ENCODE data around the gene PTCHD1.

The PTCHD1 gene

DNA sequence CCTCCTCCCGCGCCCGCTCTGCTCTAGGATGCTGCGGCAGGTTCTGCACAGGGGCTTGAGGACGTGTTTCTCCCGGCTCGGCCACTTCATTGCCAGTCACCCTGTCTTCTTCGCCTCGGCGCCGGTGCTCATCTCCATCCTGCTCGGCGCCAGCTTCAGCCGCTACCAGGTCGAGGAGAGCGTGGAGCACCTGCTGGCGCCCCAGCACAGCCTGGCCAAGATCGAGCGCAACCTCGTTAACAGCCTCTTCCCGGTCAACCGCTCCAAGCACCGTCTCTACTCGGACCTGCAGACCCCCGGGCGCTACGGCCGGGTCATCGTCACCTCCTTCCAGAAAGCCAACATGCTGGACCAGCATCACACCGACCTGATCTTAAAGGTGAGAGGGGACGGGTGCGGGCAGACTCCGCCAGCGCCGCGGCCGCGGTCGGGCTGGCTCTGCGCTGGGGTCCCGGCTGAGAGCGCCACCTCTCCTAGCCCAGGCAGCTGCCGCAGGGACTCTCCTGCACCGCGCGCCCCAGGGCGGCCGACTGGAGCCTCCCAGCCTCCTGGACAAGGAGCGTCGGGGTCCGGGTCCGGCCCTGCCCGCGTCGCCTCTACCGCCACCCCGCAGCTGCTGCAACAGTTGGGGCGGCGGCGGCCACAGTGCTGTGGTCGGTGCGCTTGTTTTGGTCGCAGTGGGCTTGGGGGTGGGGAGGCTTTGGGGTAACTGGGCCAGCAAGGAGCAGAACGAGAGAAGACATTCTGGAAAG lies at the start of gene PTCHD1:
Gene PTCHD1, plus strand, starts transcription at position 2 of the 752 bp plus-strand sequence. Its CDS starts 27 bp downstream, at position 29.
- peak; percentile 2 for DNase-seq

DNA sequence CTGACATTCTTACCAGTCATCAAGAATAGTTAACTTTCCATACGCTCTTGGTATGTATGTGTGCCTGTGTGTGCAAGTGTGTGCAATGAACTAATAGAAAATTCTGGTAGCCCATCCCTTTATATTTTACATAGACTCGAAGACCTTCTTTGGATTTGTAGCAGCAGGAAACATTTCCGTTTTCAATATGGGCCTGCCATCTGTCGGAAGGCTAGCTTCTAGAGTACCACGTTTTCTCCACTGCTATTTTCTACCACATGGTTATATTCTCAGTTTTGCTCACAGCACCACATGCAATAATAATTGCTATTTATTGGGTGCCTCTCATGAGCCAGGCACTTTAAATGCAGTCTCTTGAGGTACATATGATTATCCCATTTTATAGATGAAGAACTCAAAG lies 47.9 kb upstream of the PTCHD1 start:
- no peak for DNase-seq

DNA sequence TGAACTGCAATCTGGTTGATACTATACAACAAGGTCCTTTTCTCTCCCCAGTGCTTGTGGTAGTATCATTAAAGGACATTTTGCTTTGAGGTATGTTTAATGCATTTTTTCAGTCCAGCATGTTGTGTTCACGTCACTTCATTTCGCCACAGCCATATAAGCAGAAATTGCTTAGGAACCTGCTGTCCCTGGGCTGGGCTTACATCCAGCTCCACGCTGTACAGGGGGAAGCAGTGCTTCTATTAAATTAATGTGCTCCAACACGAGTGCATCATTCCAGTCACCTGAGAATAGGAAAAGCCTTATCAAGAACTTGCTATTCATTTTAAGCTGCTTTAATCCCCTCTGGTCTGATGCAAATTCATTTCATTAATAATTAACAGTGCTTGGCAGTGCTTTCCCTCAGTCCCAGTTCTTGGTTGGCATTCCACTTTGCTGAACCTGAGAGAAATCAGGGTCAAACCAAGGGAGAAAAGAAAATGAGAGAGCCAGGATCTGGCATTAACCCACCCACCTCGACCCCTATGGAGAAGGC lies 47.4 kb upstream of the PTCHD1 start:
- no peak for DNase-seq

DNA sequence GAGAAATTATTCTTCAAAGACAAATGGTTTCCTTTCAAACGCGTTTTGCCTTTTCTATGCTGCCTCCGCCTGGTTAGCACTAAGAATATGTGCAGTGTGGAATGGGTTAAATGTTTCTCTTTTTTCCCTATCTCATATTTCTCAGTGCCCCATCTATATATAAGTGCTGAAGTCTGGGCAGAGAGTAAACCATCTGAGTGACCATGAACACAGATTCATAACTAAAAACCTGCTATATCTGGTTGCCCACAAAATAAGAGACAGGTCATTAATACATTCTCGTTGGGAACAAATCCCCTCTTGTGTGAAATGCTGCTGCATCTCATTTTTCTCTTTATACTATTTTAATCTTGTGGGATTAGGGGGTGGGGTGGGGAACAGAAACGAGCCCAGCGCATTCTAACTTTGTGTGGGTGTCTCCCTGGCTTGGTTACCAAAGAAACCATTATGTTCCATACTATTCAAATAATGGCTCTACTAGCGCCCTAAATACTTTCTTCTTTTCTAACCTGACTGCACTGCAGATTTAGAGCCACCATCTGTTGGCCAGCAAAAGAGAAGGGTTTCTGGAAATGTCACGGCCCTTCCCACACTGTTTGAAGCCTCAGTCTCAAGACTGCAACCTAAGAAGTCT lies 42.2 kb upstream of the PTCHD1 start:
- DNase-seq, result no peak

DNA sequence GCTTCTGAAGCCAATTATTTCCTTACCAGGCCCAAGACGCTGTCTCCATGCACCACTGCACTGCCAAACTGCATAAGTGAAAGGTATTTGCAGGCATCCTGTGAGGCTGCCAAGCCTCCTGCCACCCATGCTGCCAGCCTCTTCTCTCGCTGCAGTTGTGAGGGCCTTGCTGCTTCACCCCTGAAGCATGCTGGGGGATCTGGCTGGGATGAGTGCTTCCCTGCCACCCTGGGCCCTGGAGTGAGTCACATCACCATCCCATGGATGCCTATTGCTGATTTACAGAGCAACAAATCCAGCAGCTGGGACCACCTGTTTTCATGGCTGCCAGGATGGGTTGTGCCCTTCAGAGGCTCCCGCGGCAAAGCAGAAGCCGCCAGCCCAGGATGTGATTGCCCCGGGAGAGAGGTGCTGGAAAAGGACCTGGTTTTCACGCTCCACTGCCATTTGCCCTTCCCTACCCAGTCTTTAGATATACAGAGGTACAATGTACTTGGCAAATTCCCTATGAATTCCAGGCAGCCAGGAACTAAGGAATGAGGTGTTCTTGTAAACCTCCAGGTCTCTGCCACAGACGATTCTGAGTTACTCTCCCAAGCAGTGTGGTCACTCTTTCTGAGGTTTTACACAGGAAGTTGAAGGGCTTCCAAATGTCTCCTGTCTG lies 41.5 kb upstream of the PTCHD1 start:
- no peak for DNase-seq

DNA sequence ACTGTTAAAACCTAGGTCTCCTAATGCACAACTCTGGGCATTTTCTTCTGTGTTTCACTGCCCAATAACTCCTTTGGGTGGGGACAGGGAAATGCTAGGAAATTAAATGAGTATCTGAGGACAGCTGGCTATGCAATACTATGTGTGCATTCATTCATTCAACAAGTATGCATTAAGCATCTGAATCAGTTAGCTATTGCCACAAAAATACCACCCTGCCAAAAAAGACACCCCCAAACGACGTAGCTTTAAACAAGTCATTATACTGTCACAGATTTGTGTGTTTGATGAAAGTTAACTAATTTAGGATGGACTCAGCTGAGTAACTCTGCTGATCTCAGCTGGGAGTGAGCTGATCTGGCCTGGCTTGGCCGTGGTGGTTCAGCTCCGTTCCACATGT lies 29.8 kb upstream of the PTCHD1 start:
- no peak for DNase-seq

DNA sequence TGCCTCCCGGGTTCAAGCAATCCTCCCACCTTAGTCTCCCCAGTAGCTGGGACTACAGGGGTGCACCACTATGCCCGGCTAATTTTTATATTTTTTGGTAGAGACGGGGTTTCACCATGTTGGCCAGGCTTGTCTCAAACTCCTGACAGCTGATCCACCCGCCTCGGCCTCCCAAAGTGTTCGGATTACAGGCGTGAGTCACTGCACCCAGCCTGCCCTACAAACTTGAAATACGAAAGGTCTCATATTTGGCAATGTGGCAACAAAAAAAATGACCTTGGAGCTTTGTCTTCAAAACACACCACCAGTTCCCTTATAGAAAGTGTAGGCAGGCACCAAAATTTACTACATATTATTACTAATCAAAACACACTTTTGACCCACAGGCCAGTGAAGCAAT lies 22.9 kb upstream of the PTCHD1 start:
- DNase-seq, result no peak

DNA sequence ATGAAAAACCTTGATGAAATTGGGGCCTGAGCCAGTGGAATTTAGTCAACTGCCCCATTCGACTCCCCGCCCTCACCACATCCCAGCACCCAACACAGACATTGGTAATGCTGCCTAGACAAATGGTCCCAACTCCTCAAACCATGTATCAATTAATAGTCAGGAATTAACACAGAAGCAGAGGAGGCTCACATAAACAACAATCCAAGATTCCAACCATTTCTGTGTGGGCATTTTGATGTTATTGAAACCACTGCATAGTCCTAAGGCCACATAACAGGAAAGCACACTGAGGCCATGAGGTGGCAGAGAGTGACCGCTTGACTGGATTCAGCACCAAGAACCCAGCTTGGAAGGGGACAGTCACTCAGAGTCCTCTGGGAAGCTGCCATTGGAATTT lies 22.5 kb upstream of the PTCHD1 start:
- DNase-seq, result no peak

DNA sequence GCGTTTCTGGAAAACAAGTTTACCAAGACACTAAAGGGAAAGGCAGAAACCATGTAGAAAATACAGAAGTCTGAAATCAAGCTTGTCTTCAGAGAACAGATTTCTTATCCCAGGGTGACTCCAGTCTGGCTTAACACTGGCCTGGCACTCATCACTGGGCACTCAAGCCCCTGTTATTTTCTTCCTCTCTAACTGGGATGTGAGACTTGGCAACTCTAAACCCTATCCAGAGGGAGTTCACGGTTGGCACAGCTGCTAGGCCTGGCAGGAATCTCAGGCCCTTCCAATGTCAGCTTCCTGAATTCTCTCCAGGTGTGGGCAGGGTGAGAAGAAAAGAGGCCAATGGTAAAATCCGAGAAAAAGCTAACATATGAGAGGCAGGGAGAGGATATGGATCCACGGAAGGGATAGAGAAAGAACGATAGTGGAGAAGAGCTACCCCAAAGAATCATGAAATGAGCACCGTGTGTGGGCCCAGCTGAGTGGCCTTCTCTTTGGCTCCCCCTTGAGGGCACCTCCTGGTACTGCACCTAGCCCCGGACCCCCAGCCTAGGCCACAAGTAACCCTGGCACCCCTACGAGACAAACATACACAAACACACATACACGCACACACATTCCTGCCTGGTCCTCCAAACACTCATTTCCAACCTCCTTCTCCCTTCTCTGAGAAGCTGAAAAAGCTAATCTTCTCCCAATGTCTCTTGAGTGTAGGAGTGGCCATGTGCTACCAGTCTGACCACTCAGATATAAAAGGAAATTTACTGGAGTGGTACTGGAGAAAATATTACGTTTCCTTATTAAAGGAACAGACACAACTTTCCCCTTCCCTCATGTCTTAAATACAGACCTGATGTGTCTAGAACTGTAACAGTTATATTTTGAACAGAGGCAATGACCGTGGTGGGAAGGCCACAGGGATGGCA lies 16.6 kb upstream of the PTCHD1 start:
- DNase-seq, result peak; percentile 14

DNA sequence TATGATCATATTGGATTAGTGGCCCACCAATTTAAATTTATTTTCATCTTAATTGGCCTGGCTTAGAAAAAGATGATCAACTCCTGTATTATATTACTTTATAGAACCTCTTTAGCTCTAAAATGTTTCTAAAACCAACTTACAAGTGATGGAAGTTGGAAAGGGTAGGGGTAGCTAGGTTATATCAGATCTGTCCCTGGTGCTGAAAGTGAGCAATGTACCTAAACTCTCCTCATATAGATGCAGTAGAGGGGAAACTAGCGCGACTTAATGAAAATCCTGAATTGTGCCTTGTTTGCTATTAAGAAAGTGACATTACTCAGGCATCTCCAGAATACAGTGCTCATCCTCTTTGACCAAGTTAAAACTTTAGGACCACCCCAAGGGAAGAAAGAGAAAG lies 7.5 kb upstream of the PTCHD1 start:
- DNase-seq, result no peak

DNA sequence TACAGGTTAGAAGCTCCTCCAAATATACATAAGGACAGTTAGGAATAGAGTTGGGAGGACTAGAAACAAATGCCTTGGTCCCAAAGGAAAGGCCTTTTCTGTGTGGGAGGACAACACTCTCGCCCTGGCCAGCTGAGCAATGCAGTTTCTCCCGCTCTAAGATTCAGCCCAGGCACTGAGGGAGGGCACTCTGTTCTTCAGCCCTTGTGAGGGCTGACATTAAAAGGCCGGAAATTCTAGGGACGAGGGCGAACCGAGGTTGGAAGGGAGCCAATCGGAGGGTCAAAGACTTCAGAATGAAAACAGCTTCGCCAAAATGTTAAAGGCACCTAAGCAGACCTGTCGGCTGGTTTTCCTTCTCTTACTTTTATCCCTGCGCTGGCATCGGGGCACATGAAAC lies 2.9 kb upstream of the PTCHD1 start:
- DNase-seq, result no peak

DNA sequence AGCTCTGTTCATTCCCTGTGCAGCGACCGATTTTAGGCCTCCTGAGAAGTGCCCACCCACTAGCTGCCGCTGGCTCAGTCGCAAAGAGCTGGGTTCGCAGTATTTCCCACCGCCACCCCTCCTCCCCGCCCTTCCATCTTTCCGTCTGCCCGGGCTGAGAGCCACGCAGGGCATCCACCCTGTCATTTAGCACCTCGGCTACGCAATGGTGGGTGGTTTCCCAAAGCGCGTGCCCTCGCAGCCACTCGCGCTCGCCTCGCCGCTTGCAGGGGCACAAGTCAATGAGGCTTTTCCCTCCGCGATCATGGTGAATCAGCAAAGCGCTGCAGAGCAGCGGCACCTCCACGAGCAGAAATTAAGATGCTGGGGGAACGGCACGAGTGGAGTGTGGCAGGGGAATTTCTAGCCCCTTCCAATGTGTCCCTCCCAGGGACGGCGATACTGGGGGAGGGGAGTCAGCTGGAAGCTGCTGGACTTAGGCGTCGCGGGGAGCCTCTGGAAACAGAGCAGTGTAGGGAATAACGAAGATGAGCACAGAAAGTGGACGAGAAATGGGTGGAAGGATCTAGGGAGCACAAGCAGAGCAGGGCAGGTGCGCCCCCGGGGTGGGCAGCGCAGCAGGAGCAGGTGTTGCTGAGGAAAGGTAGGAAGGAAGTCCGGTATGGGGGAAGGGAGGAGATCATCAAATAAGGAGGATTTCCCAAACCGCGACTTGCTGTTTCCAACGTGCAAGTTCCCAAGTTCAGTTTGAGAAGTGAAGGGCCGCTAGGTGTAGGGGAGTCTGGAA lies 2.4 kb upstream of the PTCHD1 start:
- peak; percentile 8 for DNase-seq

DNA sequence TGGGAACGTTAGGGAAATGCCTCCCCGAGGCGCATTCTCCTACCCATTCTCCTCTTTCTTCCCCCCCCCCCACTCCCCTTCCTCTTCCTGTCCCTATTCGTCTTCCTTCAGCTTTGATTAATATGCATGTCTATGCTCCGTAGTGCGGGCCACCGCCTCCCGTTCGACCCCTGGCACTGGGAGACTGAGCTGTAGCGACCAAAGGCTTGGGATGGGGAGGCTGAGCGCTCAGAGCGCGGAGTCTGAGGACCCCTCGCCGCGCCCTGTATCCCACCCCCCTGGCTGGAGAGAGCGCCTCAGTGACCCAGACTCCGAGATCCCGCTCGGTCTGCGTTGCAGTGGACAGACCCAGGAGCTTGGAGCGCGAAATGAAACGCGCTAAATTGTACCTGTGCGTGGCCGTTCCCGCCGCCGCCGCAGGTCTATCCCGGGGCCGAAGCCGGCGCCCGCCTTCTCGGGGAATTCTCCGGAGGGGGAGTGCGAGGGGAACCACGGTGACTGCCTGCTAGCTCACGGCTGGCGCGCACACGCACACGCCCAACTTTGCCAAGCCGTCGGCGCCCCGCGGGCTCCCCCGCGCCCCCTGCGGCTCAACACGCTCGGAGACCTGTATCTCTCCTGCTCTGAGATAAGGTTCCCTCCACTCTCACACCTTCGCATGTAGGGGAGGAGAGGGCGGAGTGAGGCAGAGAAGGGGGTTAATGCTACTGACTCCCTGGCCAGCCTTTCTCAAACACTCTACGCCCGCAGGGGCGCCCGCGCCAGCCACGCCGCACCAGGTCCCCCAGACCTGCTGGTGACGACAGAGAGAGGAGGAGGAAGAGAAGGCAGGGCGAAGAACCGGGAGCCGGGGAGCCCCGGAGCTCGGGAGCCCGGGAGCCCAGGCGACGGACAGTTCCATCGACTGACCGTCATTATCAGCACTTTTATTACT lies 1.5 kb upstream of the PTCHD1 start:
- DNase-seq, result peak; percentile 3

DNA sequence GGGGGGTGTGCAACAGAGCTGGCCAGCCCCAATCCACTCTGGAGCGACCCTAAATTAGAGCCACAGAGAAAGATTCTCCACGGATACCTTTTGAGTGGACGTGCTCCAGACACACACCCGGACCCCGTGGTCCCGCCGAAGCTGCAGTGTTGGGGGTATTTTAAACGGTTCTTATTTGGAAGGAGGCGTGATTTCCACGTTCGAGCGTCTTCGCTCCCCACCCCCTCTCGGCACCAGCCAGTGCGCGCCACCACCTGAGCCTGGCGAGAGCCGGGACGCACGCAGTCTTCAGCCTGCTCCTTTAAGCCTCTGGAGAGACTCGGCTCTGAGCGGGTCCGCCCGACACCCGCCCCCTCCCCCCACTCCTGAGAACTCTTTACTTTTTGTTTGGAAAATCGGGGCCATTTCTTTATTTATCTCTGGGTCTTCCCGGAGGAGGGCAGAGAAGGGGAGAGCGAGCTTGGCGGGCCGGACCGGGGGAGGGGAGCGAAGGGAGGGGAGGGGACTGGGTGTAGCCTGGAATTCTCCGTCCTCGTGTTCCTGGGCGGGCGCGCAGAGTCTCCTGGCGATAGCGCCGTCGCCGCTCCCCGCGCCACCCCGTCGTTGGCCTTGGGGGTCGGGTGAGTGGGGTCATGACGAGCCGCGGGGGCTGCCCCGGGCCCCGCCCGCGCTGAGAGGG lies 668 bp upstream of the PTCHD1 start:
- no peak for DNase-seq

DNA sequence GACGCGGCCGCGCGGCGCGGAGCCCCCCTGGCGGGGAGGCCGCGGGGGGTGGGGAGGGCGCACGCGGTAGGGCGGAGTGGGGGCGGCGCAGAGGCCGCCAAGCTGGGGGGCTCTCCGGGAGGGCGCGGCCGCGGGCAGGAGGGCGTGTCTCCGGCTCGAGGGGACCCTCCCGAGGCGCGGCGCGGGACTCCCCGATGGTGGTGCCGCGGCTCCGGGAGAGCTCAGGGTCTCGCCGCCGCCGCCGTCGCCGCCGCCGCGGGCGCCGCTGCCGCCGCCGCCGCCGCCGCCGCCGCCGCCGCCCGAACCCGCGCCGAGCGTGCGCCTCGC lies 165 bp upstream of the PTCHD1 start:
- DNase-seq, result no peak

DNA sequence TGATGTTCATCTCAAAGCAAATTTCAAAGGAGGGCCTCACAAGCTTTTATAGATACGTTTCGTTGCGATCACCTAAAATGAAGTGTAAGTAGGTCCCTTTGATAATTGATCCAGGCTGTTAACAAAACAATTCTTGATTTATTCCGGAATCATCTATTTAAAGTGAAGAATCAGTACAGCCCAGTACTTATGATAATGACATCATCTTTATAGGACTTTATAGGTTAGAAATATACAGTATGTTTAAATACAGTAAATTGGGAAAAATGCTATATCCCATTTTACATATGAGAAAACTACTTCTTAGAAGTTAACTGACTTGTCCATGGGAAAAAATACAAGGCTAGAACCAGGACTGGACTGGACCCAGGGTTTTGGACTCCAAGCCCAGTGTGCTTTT lies 3.7 kb downstream of the PTCHD1 start:
- no peak for DNase-seq

DNA sequence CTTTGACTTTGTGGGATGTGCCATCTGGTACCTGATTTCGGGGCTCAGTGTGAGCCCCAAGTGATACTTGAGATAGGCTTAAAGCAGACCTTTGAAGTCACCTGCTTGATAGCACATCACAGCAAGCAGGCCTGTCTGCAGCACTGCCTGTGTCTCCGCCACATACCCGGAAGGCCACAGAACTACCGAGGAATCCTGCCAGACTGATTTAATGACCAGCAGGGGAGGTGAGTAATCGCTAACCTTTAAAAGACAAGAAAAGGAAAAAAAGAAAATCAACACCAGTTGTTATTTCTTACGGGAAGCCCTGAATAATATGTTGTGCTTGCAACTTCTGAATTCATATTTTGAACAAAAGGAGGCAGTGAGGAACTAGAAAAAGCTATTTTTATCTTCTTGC lies 6.8 kb downstream of the PTCHD1 start:
- no peak for DNase-seq

DNA sequence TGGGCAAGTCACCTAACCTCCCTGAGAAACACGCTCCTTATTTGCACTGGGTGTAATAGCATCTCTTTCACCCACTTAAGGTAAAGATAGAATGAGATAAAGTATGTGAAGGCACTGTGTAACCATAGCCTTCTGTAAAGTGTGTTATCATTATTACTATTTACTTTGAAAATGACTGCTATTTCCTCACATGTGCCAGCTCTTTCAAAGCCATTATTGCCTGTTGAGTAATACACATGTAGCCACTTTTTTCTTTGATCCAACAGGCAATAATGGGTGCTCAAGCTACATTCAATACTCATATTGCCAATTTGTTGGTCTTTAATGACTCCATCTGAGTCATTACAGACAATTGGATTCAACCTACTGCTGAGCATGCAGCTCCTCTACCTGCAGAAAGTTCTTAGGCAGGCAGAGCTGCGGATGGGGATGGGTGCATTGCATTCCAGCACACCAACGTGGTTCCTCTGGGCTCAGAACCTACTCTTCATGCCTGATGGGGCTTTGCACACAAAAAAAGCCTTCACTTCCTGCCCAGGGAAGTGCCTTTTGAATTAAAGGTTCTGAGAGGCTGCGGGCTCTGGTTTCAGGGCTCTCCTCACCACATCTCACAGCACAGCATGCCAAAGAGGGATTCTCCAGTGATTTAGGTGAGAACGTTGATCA lies 9.7 kb downstream of the PTCHD1 start:
- no peak for DNase-seq

DNA sequence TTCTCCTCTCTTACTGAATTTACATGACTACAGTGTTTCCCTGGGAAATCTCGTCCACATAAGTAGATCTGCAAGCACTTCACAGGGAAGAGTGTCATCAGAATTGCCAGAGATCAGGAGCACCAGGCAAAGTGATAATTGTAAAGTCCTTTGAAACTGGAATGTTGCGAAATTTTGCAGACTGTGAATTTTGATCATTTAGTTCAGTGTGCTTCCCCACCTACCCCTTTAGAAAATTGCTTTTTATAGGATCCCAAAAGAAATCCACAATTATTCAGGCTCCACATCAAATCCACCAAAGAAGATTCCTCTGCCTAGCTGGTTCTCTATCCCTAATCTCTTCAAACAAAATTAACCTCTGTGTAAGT lies 10.2 kb downstream of the PTCHD1 start:
- DNase-seq, result no peak

DNA sequence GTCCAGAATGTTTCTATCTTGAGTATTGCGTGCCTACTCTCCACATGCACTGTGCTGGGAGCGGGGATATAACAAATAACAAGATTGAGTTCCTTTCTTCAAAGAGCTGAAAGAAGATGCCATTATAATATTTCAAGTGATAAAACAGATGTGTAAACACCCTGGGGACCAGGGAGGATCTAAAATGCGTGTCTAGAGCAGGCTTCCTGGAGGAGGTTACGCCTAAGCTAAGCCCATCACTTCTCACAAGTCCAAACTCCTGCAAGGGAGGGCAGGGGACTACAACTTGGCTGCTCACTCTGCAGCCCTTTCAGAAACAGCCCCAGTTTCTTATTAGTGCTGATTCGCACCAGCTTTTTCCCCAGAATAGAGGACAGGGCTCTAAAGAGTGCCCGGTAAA lies 21.5 kb downstream of the PTCHD1 start:
- no peak for DNase-seq
